ENCODE results near the gene BFSP2.

- TF ChIP-seq POLR2A (IDR thresholded peaks at IDR 0.05): no peak
- TF ChIP-seq, protein P1, sequence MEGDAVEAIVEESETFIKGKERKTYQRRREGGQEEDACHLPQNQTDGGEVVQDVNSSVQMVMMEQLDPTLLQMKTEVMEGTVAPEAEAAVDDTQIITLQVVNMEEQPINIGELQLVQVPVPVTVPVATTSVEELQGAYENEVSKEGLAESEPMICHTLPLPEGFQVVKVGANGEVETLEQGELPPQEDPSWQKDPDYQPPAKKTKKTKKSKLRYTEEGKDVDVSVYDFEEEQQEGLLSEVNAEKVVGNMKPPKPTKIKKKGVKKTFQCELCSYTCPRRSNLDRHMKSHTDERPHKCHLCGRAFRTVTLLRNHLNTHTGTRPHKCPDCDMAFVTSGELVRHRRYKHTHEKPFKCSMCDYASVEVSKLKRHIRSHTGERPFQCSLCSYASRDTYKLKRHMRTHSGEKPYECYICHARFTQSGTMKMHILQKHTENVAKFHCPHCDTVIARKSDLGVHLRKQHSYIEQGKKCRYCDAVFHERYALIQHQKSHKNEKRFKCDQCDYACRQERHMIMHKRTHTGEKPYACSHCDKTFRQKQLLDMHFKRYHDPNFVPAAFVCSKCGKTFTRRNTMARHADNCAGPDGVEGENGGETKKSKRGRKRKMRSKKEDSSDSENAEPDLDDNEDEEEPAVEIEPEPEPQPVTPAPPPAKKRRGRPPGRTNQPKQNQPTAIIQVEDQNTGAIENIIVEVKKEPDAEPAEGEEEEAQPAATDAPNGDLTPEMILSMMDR (IDR thresholded peaks at IDR 0.05): no peak
Measured at GRCh38 chr3:133394561-133395311, 5.1 kb upstream of the BFSP2 start.
